K562 (cell line): ENCODE data around the gene RNASEH2A. TPM values are rescaled to one million over a fixed set of nuclear protein-coding genes. Genes with fewer than 3 reads are reported as not detected.
A peak's percentile ranks its signal among the peaks of the same experiment; 100 is the strongest.

Source experiments
- AFF1 ChIP-seq, 2 experiments: fragments of 450-650 bp; IDR thresholded peaks; 2 replicates each; pipeline ENCODE4 v1.6.1; 2018; ENCODE audit warnings: mild to moderate bottlenecking in 2 of 2, low read depth in 1 of 2; ENCODE audit not compliant: partially characterized antibody in 2 of 2
- BACH1 ChIP-seq: fragments of 200-800 bp; sonication (Bioruptor generic); IDR thresholded peaks from 2 replicates; pipeline ENCODE4 v1.6.1; 2016; ENCODE audit warnings: missing genetic modification characterization, missing compliant biosample characterization
- BCLAF1 ChIP-seq, 2 experiments: fragments of 450-650 bp in 1 of 2; IDR thresholded peaks; 2 replicates each; pipeline ENCODE4 v1.6.1; 2011 to 2017; ENCODE audit warnings: low read depth in 2 of 2, antibody characterized with exemption in 1 of 2, borderline replicate concordance in 1 of 2, low read length in 1 of 2, mild to moderate bottlenecking in 1 of 2, mixed read lengths in 1 of 2; ENCODE audit not compliant: control insufficient read depth in 1 of 2
- CGGBP1 ChIP-seq: fragments of 250-450 bp; sonication (Bioruptor Pico); IDR thresholded peaks from 2 replicates; pipeline ENCODE4 v1.9.0; 2021; ENCODE audit warnings: mild to moderate bottlenecking
- ELK1 ChIP-seq: sonication (generic); formaldehyde crosslinking; IDR thresholded peaks from 2 replicates; pipeline ENCODE4 v1.8.1; 2022; ENCODE audit warnings: missing genetic modification reagents
- FOS ChIP-seq: IDR thresholded peaks from 3 replicates; pipeline ENCODE4 v1.6.1; 2011; ENCODE audit not compliant: insufficient read length; ENCODE audit errors: extremely low read depth
- HMG20A ChIP-seq: fragments of 450-650 bp; formaldehyde crosslinking; conservative IDR thresholded peaks from 2 replicates; pipeline ENCODE4 v1.4.0; 2020; ENCODE audit warnings: mild to moderate bottlenecking, mixed read lengths
- HOMEZ ChIP-seq: fragments of 250-450 bp; sonication (Bioruptor Pico); IDR thresholded peaks from 2 replicates; pipeline ENCODE4 v1.4.0; 2020; ENCODE audit warnings: mild to moderate bottlenecking, moderate library complexity
- NCOR1 ChIP-seq: fragments of 450-650 bp; IDR thresholded peaks from 2 replicates; pipeline ENCODE4 v1.6.1; 2016; ENCODE audit warnings: mild to moderate bottlenecking, moderate library complexity
- NR3C1 ChIP-seq: sonication (generic); formaldehyde crosslinking; IDR thresholded peaks from 2 replicates; pipeline ENCODE4 v1.8.1; 2022; ENCODE audit warnings: missing genetic modification reagents
- RBM14 ChIP-seq: fragments of 200-400 bp; formaldehyde crosslinking; IDR thresholded peaks from 2 replicates; pipeline ENCODE4 v1.6.1; 2018; ENCODE audit warnings: low read depth, mild to moderate bottlenecking, low read length, moderate library complexity, borderline replicate concordance; ENCODE audit not compliant: insufficient read depth
- TCF7 ChIP-seq: sonication (generic); IDR thresholded peaks from 2 replicates; pipeline ENCODE4 v1.6.1; 2016; ENCODE audit warnings: antibody characterized with exemption, borderline replicate concordance
- TCF7L2 ChIP-seq: fragments of 150-350 bp; IDR thresholded peaks from 2 replicates; pipeline ENCODE4 v1.6.1; 2016; ENCODE audit warnings: low read depth, mild to moderate bottlenecking, low read length, moderate library complexity
- ZBTB9 ChIP-seq: fragments of 450-650 bp; formaldehyde crosslinking; IDR thresholded peaks from 2 replicates; pipeline ENCODE4 v1.4.0; 2020; ENCODE audit warnings: mild to moderate bottlenecking, moderate library complexity
- ZNF121 ChIP-seq: sonication (generic); formaldehyde crosslinking; conservative IDR thresholded peaks from 2 replicates; pipeline ENCODE4 v1.8.0; 2022; ENCODE audit warnings: missing genetic modification reagents
- ZNF766 ChIP-seq: fragments of 200-800 bp; sonication (Bioruptor generic); conservative IDR thresholded peaks from 2 replicates; pipeline ENCODE4 v1.6.1; 2016; ENCODE audit warnings: missing genetic modification characterization, missing compliant biosample characterization
- polyA plus RNA-seq, 8 experiments: library from polyadenylated mRNA; depleted of rRNA in 4 of 8; stranded (reverse) in 5 of 8; unstranded in 3 of 8; fragments of >200 nt; fragmentation: Nextera tagmentation in 2 of 8; fragmentation: Illumina TruSeq in 1 of 8; extraction: Ambion mirVana in 2 of 8; extraction: Trizol in 1 of 8; gene quantifications; 2 replicates each; pipeline versions ENCODE4 v1.2.1 to v1.2.3, GENCODE V29; 2011 to 2014; ENCODE audit warnings: inconsistent platforms in 1 of 8, missing spikeins in 1 of 8
- total RNA-seq, 7 experiments: library from RNA; depleted of rRNA in 6 of 7; stranded (reverse); fragments of >200 nt in 6 of 7; fragmentation: Illumina TruSeq in 2 of 7; extraction: Trizol in 2 of 7; gene quantifications; 2 replicates each; pipeline versions ENCODE4 v1.2.1 to v1.2.3, GENCODE V29; 2011 to 2021; ENCODE audit warnings: low replicate concordance in 1 of 7

RNASEH2A gene
- total and polyA plus RNA-seq, 9 of the 15 experiments (the other 6 are each of a cell fraction or from before 2014, with no cell fraction given), result 22.3 to 78.0 (median 61.7) TPM

GRCh38 chr19:12784394-12784870 is 22.0 kb upstream of the RNASEH2A start (continued):
- TF ChIP-seq AFF1 (IDR thresholded peaks at IDR 0.05; ENCODE audit: low read depth in 1 of 2, partially characterized antibody in 2 of 2), result peak in 1 of 2 experiments; percentile 67
- TF ChIP-seq FOS, result no peak
- no peak for TF ChIP-seq BACH1 (tag)
- TF ChIP-seq NCOR1, result peak; percentile 96
- TF ChIP-seq ZNF766 (CRISPR knock-in tag), result peak; percentile 65; the same call in 1 of the 2 replicates
- no peak for TF ChIP-seq NR3C1
- TF ChIP-seq RBM14, result no peak
- TF ChIP-seq BCLAF1 (IDR thresholded peaks at IDR 0.05; ENCODE audit: borderline replicate concordance in 1 of 2, control insufficient read depth in 1 of 2, low read depth in 2 of 2, low read length in 1 of 2), result no peak
- TF ChIP-seq TCF7L2, result no peak
- TF ChIP-seq ELK1 (CRISPR knock-in tag), result no peak
- TF ChIP-seq HOMEZ (CRISPR knock-in tag), result no peak
- no peak for TF ChIP-seq HMG20A (CRISPR knock-in tag)
- TF ChIP-seq TCF7, result no peak
- no peak for TF ChIP-seq ZBTB9 (CRISPR knock-in tag)
- no peak for TF ChIP-seq CGGBP1 (CRISPR knock-in tag)
- TF ChIP-seq ZNF121, result no peak
